GM12892 (cell line): Measurements from ENCODE around the gene TMIGD3.

Experiments used
- DNase-seq: peaks from one replicate; pipeline ENCODE4 v3.0.0; 2011; ENCODE audit not compliant: insufficient read length
- FAIRE-seq: peaks from 2 replicates; lab custom pipeline; 2011; peaks lifted over from hg19 to GRCh38; lab: Jason Lieb, UNC
- POLR2A ChIP-seq: IDR thresholded peaks from 2 replicates; pipeline ENCODE4 v1.6.1; 2011; ENCODE audit warnings: low read depth, low read length, control low read depth
- POLR2AphosphoS5 ChIP-seq: IDR thresholded peaks from 2 replicates; pipeline ENCODE4 v1.6.1; 2011; ENCODE audit warnings: low read depth, low read length, control low read depth
- TAF1 ChIP-seq: IDR thresholded peaks from 2 replicates; pipeline ENCODE4 v1.6.1; 2011; ENCODE audit warnings: low read depth, mild to moderate bottlenecking, control low read depth, low read length, borderline replicate concordance

TMIGD3 gene

DNA sequence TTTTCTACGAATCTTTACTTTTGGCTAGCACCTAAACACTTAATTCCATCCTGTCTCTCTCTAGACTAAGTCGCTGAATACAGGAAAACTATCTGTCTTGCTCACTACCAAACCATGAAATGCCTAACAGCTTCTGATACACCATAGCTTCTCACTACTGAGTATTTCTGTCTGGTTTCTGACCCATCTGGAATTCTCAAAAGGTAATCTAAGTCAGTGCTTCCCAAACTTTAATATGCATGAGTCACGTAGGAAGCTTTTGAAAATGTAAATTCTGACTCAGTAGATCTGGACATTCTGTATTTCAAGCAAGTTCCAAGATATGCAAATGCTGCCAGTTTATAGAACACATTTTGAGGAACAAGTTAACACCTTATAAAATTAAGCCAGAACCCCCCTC lies 66.7 kb downstream of the TMIGD3 start:
- peak; percentile 73 for FAIRE-seq
- no peak for DNase-seq
- TF ChIP-seq POLR2A (no peak), POLR2AphosphoS5 (no peak), TAF1 (no peak)
